ENCODE data around the gene LILRB5.
"Not testable (repeated sequence)": the region's sequence is repeated elsewhere in the genome, so short reads cannot be mapped to it uniquely, and the experiment has no call there.

DNA sequence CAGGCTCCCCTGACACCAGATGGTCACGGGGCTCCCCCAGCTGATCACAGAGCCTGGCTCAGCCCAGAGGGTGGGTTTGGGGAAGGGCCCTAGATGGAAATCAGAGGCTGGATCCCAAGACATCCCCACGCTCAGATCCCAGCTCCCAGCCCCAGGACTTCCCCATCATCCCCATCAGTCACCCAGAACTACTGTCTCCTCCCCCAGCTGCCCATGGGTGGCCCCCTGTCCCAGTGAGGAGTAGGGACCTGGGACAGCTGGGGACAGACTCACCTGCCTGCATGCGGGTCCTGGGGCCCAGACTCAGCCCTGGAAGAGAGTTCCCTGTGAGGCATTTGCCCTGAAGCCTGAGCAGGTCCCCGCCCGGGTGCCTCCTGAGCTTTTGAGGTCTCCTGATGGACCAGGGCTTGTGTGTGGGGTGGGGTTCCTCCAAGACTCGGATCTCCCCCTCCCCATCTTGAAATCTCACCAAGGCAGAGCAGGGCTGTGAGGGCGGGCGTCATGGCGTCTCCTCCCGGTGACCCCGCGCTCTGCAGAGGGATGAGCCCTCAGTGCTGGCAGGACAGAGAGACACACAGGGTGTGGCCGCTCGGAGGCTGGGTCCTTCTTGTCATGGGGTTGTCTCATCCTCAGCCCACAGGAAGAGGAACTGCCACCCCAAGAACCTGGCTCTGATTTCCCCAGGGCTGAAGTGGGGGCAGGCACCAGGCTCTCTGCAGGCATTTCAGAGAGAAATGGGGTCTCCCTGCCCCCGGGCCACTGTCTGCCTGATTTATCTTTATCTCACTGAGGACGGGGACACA, 34.4 kb downstream of the LILRB5 start, which contains the start of gene LILRB3:
- TF ChIP-seq TAF1 (IDR thresholded peaks at IDR 0.05; ENCODE audit: borderline replicate concordance, low read depth, low read length); POLR2A (IDR thresholded peaks at IDR 0.05; ENCODE audit: low read depth, low read length); POLR2AphosphoS5 (IDR thresholded peaks at IDR 0.05; ENCODE audit: low read depth, low read length): not testable (repeated sequence)

Data from GM12892 (cell line).